IPS-20b (cell line): Measurements from ENCODE around the gene POR.

Experiments
- H3K27ac ChIP-seq: one replicate; pipeline ENCODE4 v1.5.1; 2013; ENCODE audit warnings: low read length
- H3K27me3 ChIP-seq: 2 replicates; pipeline ENCODE4 v1.6.1; 2013; ENCODE audit warnings: mild to moderate bottlenecking, low read length, inconsistent platforms; ENCODE audit not compliant: insufficient read depth
- H3K36me3 ChIP-seq: 2 replicates; pipeline ENCODE4 v1.6.1; 2013; ENCODE audit warnings: low read depth, mild to moderate bottlenecking, inconsistent platforms, low read length, moderate library complexity; ENCODE audit not compliant: insufficient read depth
- H3K4me1 ChIP-seq: 2 replicates; pipeline ENCODE4 v1.6.1; 2013; ENCODE audit warnings: mild to moderate bottlenecking, control low read depth, inconsistent platforms, low read length, moderate library complexity; ENCODE audit not compliant: insufficient read depth
- H3K4me3 ChIP-seq: 2 replicates; pipeline ENCODE4 v1.5.1; 2013; ENCODE audit warnings: mild to moderate bottlenecking, low read length, inconsistent platforms
- H3K9ac ChIP-seq: 2 replicates; pipeline ENCODE4 v1.6.1; 2013; ENCODE audit warnings: low read depth, mild to moderate bottlenecking, inconsistent platforms, low read length, moderate library complexity
- H3K9me3 ChIP-seq: 2 replicates; pipeline ENCODE4 v1.6.1; 2013; ENCODE audit warnings: mild to moderate bottlenecking, low read depth, low read length, inconsistent platforms; ENCODE audit not compliant: insufficient read depth

The POR gene

DNA sequence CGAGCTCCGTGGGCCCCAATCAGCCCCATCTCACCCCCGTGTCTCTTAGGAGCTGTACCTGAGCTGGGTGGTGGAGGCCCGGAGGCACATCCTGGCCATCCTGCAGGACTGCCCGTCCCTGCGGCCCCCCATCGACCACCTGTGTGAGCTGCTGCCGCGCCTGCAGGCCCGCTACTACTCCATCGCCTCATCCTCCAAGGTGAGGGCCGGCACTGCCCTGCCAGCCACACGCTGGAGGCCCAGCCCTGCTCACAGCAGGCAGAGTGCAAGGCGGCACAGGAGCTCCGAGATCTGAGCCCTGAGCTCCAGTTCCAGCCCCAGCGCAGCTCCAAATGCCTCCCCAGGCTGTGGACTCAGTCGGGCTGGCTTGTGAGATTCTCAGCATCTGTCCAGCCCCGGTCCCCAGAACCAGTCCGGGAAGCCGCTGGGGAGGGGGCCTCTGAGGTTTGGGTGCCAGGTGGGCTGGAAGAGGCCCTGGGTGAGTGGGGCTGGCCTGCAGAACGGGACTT is 70.1 kb downstream of the POR start:
- Histone ChIP-seq H3K9me3 (no peaks in the 10 kb centered on the region), H3K27ac (no peak overlapping the region), H3K27me3 (no peaks in the 10 kb centered on the region), H3K4me3 (no peak overlapping the region), H3K9ac (no peak overlapping the region), H3K36me3 (peaks cover 78% of the 10 kb centered on the region), H3K4me1 (no peaks in the 10 kb centered on the region)

DNA sequence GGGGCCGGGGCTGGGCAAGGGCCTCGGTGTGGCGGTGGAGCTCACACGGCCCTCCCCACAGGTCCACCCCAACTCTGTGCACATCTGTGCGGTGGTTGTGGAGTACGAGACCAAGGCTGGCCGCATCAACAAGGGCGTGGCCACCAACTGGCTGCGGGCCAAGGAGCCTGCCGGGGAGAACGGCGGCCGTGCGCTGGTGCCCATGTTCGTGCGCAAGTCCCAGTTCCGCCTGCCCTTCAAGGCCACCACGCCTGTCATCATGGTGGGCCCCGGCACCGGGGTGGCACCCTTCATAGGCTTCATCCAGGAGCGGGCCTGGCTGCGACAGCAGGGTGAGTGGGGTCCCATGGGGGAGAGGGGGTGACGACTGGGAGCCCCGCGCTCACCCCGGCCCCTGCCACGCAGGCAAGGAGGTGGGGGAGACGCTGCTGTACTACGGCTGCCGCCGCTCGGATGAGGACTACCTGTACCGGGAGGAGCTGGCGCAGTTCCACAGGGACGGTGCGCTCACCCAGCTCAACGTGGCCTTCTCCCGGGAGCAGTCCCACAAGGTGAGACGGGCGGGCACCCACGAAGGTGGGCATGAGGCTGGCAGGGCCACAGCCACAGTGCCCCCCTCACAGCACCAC is 70.7 kb downstream of the POR start:
- peaks cover 72% of the 10 kb centered on the region for H3K36me3 ChIP-seq
- H3K9ac ChIP-seq: no peak overlapping the region
- H3K4me1 ChIP-seq: no peaks in the 10 kb centered on the region
- H3K27me3 ChIP-seq: no peaks in the 10 kb centered on the region
- no peak overlapping the region for H3K4me3 ChIP-seq
- H3K9me3 ChIP-seq: no peaks in the 10 kb centered on the region
- H3K27ac ChIP-seq: no peak overlapping the region

GRCh38 chr7:75986147-75986781 is 71.3 kb downstream of the POR start:
- H3K36me3 ChIP-seq: peaks cover 66% of the 10 kb centered on the region
- no peaks in the 10 kb centered on the region for H3K4me1 ChIP-seq
- no peaks in the 10 kb centered on the region for H3K27me3 ChIP-seq
- no peak overlapping the region for H3K4me3 ChIP-seq
- no peak overlapping the region for H3K27ac ChIP-seq
- H3K9ac ChIP-seq: no peak overlapping the region
- H3K9me3 ChIP-seq: no peaks in the 10 kb centered on the region

DNA sequence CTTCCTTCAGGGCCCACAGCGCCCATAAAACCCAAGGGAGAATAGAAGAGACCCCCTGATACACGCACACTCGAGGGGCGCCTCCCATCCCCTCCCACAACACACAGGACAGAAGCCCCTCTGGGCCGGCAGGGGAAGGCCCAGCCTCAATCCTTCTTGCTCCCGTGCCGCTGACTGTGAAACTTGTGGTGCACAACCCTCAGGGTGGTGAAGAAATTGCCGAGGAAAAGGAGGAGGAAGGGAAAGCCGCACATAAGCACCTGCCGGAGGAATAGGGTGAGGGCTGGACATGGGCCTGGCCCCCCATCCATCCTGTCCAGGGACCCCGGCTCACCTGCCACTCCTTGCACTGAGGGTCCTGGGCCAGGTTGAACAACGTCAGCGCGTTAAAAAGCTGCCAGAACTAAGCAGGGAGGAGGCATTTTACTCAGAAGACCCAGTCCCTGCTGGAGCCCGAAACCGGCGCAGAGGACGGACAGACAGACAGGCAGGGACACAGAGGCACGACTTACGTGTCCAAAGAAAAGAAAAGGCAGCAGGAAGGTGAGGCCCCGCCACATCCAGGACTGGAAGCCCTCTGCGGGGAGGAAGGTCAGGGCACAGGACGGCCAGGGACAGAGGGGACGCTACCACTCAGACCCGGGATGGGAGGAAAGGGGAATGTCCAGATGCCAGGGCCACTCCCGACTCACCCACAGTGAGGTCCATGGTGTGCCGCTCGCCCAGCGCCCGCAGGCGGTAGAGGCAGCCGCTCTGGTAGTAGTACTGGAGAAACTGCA is 72.3 kb downstream of the POR start:
- peaks cover 57% of the 10 kb centered on the region for H3K36me3 ChIP-seq
- H3K9ac ChIP-seq: no peak overlapping the region
- no peaks in the 10 kb centered on the region for H3K9me3 ChIP-seq
- no peak overlapping the region for H3K27ac ChIP-seq
- H3K27me3 ChIP-seq: no peaks in the 10 kb centered on the region
- no peak overlapping the region for H3K4me3 ChIP-seq
- no peaks in the 10 kb centered on the region for H3K4me1 ChIP-seq

DNA sequence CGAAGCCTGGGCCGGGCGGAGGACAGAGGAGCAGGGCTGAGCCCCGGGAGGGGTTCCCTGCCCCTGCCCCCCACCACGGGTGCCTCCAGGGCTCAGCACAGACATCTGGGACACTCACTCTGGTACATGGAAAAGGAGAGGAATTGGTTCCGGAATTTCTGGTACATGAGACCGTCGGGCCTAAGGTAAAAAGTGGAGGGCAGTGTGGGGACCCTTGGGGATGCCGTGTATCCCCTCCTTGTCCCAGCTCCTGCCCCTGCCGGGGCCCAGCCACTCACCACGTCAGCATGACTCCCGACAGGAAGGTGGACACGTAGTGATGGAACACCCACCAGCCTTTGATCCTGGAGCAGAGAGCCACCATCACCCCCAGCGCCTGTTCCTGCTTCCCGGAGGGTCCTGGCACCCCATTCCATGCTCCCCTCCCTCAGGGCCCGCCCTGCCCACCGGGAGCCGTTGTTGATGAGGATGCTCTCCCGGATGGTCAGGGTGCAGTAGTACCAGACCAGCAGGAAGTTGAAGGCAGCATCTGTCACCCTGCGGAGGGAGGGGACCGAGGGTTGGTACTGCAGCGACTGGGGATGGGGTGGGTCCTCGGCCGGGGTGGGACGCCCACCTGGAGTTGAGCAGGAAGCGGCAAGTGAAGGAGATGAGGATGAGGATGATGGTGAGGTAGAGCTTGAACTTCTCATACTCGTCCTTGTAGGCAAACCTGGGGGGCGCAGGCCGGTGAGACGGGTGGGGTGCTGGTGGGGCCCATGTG is 73.0 kb downstream of the POR start:
- no peaks in the 10 kb centered on the region for H3K27me3 ChIP-seq
- no peaks in the 10 kb centered on the region for H3K4me1 ChIP-seq
- H3K9me3 ChIP-seq: no peaks in the 10 kb centered on the region
- H3K9ac ChIP-seq: no peak overlapping the region
- H3K36me3 ChIP-seq: peaks cover 49% of the 10 kb centered on the region
- no peak overlapping the region for H3K27ac ChIP-seq
- no peak overlapping the region for H3K4me3 ChIP-seq

DNA sequence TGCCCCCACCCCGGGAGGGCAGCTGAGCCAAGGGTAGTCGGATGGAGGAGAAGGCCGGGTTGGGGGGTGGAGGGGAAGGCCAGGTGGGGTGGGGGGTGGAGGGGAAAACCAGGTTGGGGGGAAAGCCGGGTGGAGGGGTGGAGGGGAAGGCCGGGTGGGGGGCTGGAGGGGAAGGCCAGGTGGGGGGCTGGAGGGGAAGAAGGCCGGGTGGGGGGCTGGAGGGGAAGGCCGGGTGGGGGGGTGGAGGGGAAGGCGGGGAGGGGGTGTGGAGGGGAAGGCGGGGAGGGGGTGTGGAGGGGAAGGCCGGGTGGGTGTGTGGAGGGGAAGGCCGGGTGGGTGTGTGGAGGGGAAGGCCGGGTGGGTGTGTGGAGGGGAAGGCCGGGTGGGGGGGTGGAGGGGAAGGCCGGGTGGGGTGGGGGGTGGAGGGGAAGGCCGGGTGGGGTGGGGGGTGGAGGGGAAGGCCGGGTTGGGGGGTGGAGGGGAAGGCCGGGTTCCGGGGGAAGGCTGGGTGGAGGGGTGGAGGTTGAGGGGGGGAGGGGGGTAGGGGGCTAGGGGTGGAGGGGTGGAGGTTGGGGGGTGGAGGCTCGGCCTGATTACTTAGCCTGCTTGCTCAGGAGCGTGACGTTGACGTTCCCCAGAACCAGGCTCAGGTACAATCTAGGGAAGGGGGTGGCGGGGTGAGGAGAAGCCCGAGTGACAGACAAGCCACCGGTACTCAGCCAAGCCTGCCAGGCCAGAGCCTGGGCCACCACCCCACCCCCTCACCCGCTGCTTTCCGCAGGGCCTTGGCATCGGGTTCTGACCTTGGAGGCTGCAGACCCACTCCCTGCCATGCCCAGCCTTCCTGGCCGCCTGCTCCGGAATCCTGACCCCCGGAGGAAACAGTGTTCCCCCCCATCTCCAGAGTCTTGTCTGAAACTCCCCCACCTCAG is 73.9 kb downstream of the POR start:
- H3K36me3 ChIP-seq: peaks cover 41% of the 10 kb centered on the region

GRCh38 chr7:75989500-75990388 is 74.8 kb downstream of the POR start:
- Histone ChIP-seq H3K4me1 (peaks cover under 1% of the 10 kb centered on the region; the same call in 1 of the 2 replicates), H3K36me3 (peaks cover 32% of the 10 kb centered on the region), H3K4me3 (no peak overlapping the region), H3K9me3 (no peaks in the 10 kb centered on the region), H3K9ac (no peak overlapping the region), H3K27ac (no peak overlapping the region), H3K27me3 (no peaks in the 10 kb centered on the region)

More for the DNA sequence above, 73.9 kb downstream of the POR start:
- Histone ChIP-seq H3K9me3 (no peaks in the 10 kb centered on the region), H3K9ac (no peak overlapping the region), H3K4me3 (no peak overlapping the region), H3K4me1 (no peaks in the 10 kb centered on the region), H3K27me3 (no peaks in the 10 kb centered on the region), H3K27ac (no peak overlapping the region)

GRCh38 chr7:75991531-75992082 is 76.7 kb downstream of the POR start:
- no peaks in the 10 kb centered on the region for H3K9me3 ChIP-seq
- H3K4me3 ChIP-seq: no peak overlapping the region
- H3K27me3 ChIP-seq: no peaks in the 10 kb centered on the region
- H3K27ac ChIP-seq: no peak overlapping the region
- H3K36me3 ChIP-seq: peaks cover 17% of the 10 kb centered on the region
- H3K9ac ChIP-seq: no peak overlapping the region
- peaks cover 3% of the 10 kb centered on the region; the same call in 1 of the 2 replicates for H3K4me1 ChIP-seq

DNA sequence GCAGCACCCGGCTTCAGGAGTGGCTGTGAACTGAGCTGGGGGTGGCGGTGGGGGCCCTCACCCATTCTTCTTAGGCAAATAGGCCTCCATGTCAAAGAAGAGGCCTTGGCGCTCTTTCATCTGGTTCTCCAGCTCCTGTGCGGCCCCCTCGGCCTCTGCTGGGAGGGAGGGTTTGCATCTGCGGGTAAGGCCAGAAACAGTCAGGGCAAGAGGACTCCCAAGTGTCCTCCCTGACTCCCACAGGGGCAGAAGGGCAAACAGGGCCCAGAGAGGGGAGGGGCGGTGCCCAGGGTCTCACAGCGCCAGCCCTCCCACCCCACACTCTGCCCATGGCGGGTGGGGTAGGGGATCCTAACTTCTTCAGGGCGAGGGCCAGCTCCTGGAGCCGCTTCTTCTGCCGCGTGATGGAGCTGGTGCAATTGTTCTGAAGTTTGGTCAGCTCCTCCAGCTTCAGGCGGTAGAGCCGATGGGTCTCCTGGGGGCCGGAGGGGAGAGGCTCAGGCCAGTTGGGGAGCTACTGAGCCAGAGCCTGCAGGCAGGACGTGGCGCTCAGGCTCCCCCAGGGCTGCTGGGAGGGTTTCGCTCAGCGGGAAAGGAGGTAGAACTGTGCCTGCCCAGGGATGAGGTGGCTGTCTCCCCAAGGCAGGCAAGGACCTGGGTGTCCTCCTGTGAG is 77.3 kb downstream of the POR start:
- H3K27ac ChIP-seq: no peak overlapping the region
- H3K27me3 ChIP-seq: no peaks in the 10 kb centered on the region

More for the DNA sequence above, 77.3 kb downstream of the POR start:
- H3K36me3 ChIP-seq: peaks cover 14% of the 10 kb centered on the region
- no peak overlapping the region for H3K4me3 ChIP-seq
- H3K9me3 ChIP-seq: no peaks in the 10 kb centered on the region
- H3K4me1 ChIP-seq: peaks cover 3% of the 10 kb centered on the region; the same call in 1 of the 2 replicates
- no peak overlapping the region for H3K9ac ChIP-seq
